ENCODE measurements around the gene KRT4.

KRT4 gene

DNA sequence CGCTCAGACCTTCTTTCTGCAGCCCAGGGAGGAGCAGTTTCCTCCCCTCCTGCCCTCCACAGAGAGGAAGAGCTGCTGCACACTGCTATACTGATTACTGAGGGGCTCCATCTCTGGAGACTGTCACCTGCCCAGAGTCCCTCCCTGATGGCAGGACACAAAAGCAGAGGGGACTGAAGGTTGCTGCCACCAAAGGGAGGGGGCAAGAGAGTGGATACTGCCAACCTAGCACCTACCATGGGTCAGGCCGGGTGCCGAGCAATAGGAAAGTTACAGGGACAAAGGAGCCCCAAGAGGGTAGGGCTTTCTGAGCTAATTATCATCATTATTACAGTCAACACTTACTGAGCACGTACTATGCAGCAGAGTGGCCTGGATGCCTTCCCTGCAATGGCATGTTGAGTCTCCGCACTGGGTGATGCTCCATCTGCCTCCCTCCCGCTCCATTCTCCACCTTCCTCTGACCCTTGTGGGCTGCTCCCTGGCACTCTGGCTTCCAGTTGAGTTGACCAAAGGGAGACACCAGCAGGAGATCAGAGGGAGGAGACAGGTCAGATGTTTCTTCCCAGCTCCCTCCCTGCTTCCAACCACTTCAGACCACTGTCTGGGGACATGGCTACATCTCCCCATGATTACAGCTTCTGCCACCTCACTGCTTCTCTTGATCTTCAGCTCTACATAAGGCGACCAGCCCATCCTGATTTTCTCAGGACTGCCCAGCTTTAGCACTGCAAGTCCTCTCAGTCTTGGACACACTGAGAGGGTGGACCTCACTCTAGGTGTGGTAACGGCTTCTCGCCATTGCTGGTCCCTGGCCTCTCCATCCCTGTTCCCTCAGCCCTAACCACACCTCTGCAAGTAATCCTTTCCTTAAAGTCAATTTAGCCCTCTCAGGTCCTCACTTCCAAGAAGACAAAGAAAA, 22.8 kb upstream of the KRT4 start:
- DNase-seq = no peak

DNA sequence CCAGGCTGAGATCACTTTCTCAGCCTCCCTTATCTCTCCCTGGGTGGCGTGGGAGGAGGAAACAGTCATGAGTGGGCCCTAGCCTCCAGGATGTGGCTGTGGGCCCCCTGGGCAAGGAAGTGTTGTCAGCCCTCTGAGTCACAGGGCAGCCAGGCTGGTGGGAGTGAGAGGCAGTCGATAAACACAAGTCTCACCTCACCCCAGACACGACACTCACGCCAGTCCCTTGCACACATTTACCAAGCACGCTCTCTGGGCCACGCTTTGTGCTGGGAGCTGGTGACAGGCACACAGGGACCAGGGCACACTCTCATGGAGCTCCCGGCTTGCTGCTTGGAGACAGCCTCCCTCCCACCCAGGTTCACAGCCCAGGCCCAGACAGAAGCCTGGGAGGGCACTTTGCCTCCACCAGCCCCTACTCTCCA, 22.1 kb upstream of the KRT4 start:
- no peak for DNase-seq

DNA sequence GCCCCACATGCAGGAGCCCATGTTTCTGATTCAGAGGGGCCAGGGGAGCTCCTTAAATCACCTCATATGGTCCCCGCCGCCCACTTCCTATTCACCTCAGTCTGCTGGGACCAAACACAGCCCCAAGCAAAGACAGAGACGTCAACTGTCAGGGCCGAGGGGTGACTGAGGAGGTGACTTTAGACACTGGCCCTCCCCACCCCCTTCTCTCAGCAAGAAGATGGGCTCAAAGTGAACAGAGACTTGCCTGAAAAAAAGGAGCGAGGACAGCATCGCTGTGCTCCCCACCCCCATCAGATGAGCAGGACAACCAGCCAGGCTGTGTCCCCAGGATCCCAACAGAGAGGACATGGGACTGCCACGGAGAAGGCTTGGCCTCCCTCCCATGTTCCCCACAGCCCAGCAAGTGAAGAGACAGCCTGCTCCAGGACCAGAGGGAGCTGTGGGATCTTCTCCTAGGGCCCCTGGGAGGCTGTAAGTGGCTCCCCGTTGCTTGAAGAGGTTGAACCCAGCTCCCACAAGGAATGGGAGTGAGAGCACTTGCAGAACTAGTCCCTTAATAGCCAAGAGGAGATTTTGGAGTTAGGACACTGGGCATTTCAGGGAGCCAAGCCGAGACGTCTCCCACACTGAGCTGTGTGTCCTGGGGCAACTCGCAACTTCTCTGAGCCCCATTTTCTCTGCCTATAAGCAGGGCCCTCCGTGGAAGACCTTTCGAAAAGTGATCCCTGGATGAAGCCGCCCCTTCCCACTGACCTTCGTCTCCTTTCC, 21.5 kb upstream of the KRT4 start:
- no peak for DNase-seq

GRCh38 chr12:52834727-52835001, 20.7 kb upstream of the KRT4 start:
- DNase-seq = no peak

DNA sequence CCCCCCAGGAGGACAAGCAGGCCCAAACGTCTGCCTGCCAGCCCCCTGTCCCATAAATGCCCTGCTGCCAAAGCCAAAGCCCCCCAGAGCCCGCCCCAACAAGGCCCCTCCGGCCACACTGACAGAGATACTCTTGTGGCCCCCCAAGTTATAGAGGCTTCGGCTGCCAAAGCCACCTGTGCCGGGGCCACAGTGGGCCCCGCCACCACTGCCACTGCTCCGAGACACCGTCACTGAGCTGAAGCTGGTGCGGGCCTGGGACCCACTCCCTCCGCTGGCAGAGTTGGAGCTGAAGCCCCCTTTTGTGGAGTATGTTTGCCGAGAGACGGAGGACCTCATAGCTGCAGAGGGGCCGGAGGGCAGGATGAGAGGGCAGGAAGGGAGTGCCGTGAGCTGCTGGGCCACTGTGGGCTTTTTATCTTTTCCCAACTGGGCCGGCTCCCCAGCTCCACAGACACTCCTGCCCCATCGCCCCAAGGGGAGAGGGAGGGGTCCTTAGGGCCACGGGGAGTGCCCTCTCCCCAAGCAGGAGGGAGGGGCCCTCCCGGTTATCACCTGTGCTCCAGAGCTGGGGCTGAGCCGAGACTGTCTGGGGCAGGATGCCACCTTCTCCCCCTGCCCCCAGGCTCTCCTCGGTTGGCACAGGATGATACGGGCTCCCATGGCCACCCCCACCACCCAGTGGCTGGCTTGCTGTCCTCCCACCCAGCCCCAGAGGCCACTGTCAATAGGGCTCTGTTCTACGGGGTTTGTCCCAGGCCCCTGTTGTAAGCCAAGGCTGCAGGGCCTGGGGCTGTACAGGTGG, 20.2 kb upstream of the KRT4 start, which contains the start of gene KRT79:
Gene KRT79, minus strand, starts transcription at position 390 of the 805 bp plus-strand sequence. Its CDS starts 51 bp downstream, at position 339.
- DNase-seq = no peak

DNA sequence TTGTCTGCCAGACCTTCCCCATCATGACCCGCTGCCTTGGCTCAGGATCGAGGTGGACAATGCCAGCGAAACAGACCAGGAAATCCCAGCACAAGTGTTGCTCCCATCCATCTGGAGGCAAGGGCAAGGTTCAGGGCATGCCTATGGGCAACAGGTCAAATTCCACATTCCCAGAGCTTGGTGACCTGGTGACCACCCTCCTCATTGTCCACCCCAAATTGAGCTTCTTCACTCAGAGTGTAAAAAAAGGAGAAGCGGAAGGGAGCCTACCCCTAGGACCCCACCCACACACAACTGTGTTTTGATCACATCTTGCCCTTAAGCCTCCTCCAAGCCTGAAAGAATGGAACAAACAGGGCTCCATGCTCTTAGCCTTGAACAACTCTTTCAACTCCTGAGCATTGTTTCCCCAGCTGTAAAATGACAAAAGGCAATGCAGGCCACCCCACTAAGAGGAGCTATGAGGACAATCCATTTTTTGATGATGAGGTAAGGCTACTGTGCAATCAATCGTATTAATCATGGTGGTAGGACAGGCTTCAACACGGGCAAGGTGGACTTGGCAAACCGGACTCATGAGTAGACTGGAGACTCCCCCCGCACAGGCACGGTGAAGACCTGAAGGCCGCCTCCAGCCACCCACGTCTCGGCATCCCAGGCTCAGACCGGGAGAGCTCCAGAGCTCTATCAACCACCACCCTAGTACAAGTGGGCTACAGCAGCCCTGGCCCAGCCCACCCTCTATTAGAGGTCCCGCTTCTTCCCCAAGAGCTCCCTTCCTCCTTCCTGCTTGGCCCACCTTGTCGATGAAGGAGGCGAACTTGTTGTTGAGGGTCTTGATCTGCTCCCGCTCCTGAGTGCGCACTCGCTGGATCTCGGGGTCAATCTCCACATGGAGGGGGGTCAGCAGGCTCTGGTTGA, 19.3 kb upstream of the KRT4 start:
- DNase-seq = no peak

DNA sequence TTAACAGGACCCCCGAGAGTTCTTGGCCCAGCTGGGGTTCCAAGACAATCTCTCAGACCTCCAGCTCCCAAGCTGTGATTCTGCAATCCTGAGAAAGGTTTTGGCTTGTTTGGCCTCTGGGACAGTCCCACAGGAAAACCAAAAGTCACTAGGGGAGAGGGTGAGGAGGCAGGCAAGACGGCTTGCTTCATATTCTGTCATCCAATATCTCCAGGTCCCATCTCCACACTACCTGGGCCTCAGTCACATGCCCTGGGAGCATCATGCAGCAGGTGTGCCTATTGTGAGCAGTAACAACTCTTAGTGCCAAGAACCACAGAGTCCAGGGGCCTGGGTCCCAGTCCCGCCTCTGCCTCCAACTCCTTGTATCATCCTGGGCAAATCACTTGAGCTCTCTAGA, 18.5 kb upstream of the KRT4 start:
- no peak for DNase-seq

DNA sequence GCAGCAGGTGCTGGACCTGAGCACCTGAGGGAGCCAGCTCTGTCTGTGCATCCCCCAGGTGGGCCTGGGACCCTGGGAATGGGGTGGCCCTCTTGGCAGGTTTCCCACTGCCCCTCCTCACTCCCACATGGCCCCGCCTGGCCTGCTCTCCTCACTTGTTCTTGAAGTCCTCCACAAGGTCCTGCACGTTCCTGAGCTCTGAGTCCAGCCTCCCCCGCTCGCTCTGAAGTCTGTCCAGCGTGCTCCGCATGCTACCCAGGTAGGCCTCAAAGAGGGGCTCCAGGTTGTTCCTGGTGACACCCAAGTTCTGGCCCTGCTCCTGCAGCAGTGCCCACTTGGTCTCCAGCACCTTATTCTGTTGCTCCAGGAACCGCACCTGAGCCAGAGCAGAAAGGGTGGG, 17.3 kb upstream of the KRT4 start:
- no peak for DNase-seq

DNA sequence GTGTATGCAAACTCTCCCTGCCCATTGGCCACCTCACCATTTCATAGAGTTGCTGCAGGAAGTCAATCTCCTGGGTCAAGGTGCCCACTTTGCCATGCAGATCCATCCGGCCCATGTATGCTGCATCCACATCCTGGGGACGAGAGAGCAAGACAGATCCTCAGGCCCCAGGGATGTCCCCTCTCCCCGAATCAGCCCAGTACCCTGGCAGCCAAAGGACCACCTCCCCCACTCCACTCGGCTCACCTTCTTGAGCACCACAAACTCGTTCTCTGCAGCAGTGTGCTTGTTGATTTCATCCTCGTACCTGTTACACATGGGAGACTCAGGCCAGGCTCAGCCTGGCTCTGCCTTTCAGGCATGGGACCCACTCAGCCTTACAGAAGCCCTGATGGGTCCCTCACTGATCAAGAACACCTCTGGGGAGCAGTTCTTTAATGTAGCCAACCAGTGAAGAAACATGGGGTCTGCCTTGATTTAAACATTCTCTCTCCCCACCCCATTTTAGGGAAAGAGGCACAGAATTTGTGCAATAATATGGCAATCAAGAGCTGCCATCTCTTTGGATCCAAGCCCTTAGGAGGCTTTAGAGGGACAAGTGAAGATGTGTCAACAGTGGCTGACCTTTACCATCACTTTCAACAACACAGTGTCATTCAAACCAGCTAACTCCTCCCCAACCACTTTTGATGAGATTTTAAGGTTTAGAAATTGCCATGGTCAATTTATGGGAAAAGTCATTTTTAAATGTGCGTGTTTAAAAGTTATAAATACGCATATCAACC, 16.3 kb upstream of the KRT4 start:
- DNase-seq = no peak

- no peak for DNase-seq
Measured at GRCh38 chr12:52828591-52829021, 14.7 kb upstream of the KRT4 start.

DNA sequence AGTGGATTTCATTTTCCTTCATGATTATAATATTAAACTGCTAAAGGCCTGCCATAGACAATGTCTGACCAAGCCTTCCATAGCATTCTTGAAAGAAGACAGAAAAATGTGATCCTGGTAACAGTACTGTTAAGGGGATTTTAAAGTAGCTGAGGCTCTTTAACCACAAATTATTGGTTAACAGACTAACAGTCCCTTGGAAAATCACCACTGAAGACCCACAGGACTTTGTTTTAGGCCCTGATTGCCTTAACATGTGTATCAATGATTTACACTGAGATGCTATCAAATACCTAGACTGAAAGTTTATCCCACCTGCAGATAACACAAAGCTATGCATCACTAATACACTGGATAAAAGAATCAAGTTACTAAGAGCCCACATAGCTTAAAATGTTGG, 14.2 kb upstream of the KRT4 start:
- no peak for DNase-seq

DNA sequence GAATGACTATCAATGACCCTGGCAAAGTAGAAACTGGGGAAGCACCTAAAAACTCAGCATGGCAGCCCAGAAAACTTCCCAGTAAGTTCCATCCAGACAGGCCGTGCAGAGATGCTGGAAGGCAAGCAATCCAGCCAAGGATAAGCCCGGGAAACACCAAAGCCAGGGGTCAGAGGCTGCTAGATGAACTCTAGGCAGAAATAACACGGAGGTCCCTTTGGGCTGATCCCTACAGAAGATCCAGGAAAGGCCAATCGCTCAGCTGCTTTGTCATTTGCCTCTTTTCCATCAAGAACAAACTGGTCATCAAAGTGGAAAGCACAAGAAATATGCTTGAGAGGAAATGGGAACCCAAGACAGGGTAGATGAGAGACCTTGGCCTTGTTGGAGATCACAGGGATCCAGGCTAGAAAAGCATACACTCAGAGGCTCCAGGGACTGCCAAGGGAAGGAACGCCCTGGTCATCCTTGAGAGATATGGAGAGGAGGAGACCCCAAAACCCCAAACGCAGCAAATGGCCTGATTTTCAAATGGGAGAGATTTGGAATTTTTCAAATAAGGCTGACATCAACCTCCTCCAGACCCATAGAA, 13.7 kb upstream of the KRT4 start:
- no peak for DNase-seq

- DNase-seq = no peak
Measured at GRCh38 chr12:52826611-52827498, 12.9 kb upstream of the KRT4 start.

GRCh38 chr12:52825961-52826360, 12.0 kb upstream of the KRT4 start:
- DNase-seq = no peak

GRCh38 chr12:52824741-52825410, 11.0 kb upstream of the KRT4 start:
- DNase-seq = no peak

GRCh38 chr12:52823761-52824450, 10.0 kb upstream of the KRT4 start:
- DNase-seq = no peak

DNA sequence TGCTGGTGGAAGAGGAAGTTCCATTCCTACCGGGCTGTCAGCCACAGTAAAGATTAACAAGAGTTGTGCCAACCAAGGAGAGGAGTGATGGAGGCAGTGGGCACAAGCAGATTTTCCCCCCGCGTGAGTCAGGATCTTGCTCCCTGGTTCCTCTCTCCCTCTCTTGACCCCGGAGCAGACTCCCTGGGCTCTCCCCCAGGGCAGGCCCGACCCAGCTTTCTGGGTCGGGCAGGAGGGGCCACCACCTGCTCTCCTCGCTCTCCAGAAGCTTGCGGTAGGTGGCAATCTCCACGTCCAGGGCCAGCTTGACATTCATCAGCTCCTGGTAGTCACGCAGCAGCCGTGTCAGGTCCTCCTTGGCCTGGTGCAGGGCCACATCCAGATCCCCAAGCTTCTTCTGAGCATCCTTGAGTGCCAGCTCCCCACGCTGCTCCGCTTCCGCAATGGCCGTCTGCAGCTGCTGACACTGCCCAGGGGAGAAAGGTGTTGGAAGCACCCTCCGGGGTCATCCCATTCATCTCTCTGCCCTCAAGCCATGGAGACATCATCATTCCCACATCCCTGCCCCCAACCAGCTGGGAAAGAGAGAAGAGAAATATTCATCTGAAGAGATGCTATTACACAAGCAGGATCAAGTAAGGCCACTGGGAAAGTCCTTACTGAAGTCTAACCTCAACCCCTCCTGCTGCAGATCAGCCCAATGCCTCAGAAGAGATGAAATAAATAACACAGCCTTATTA, 9.0 kb upstream of the KRT4 start:
- no peak for DNase-seq

Data from DMS79 treated with DMSO at 0.1 percent for 48 hours (cell line).